Endodermal cell (in vitro differentiated cells): ENCODE measurements around the gene CIZ1. TPM values are rescaled to one million over a fixed set of nuclear protein-coding genes. Genes with fewer than 3 reads are reported as not detected.

Experiments
- DNase-seq: peaks from one replicate; pipeline ENCODE4 v3.0.0-alpha.2; 2017
- H3K27ac ChIP-seq: 2 replicates; pipeline ENCODE4 v1.5.1; 2013; ENCODE audit warnings: mild to moderate bottlenecking, low read depth, low read length, moderate library complexity
- H3K27me3 ChIP-seq: 2 replicates; pipeline ENCODE4 v1.6.1; 2013; ENCODE audit warnings: mild to moderate bottlenecking, low read length, moderate library complexity; ENCODE audit not compliant: insufficient read depth, control insufficient read depth, poor library complexity, severe bottlenecking
- H3K36me3 ChIP-seq: 2 replicates; pipeline ENCODE4 v1.7.0; 2013; ENCODE audit warnings: mild to moderate bottlenecking, low read length, moderate library complexity; ENCODE audit not compliant: control insufficient read depth, insufficient read depth
- H3K4me1 ChIP-seq: one replicate; pipeline ENCODE4 v1.7.0; 2013; ENCODE audit warnings: low read length; ENCODE audit not compliant: control insufficient read depth, insufficient read depth
- H3K4me3 ChIP-seq: 2 replicates; pipeline ENCODE4 v1.5.1; 2013; ENCODE audit warnings: mild to moderate bottlenecking, low read length, moderate library complexity
- H3K9ac ChIP-seq: 2 replicates; pipeline ENCODE4 v1.6.1; 2013; ENCODE audit warnings: mild to moderate bottlenecking, low read length, moderate library complexity; ENCODE audit not compliant: poor library complexity, severe bottlenecking; ENCODE audit errors: extremely low read depth
- H3K9me3 ChIP-seq: 2 replicates; pipeline ENCODE4 v1.6.1; 2013; ENCODE audit warnings: mild to moderate bottlenecking, low read length, moderate library complexity; ENCODE audit not compliant: control insufficient read depth
- H3K27ac Mint-ChIP-seq: 2 replicates; pipeline ENCODE4 v1.8.0; 2020; ENCODE audit warnings: mixed read lengths
- H3K27me3 Mint-ChIP-seq: 2 replicates; pipeline ENCODE4 v1.8.0; 2021; ENCODE audit warnings: mild to moderate bottlenecking, mixed read lengths; ENCODE audit not compliant: insufficient read depth
- H3K36me3 Mint-ChIP-seq: 2 replicates; pipeline ENCODE4 v1.8.0; 2020; ENCODE audit warnings: low read depth, mixed read lengths
- H3K4me1 Mint-ChIP-seq: 2 replicates; pipeline ENCODE4 v1.8.0; 2020; ENCODE audit warnings: mixed read lengths
- H3K4me3 Mint-ChIP-seq: 2 replicates; pipeline ENCODE4 v1.8.0; 2020; ENCODE audit warnings: mild to moderate bottlenecking, moderate library complexity, mixed read lengths
- H3K9me3 Mint-ChIP-seq: 2 replicates; pipeline ENCODE4 v1.8.0; 2020; ENCODE audit warnings: mild to moderate bottlenecking, mixed read lengths
- WGBS, 2 experiments: methylation state at CpG; one replicate each; pipeline versions ENCODE4 v1.1.5 to v1.1.7; 2013; ENCODE audit warnings: missing lambda C conversion rate in 2 of 2, mixed read lengths in 1 of 2; ENCODE audit not compliant: insufficient coverage in 1 of 2, insufficient read length in 1 of 2; 5-methylcytosine and 5-hydroxymethylcytosine counted together
- long read RNA-seq, 4 experiments: library from polyadenylated mRNA in 2 of 4; library from RNA in 1 of 4; library from capped mRNA in 1 of 4; stranded (forward) in 3 of 4; unstranded in 1 of 4; transcript quantifications; one replicate each; pipeline ENCODE4 v2.0.0, GENCODE V29; 2020 to 2021; ENCODE audit warnings: inconsistent platforms in 1 of 4
- polyA plus RNA-seq, 2 experiments: library from polyadenylated mRNA; stranded (reverse); fragments of 50-300 nt; gene quantifications; one replicate each; pipeline ENCODE4 v1.2.3, GENCODE V29; 2013
- total RNA-seq, 2 donors: library from RNA; stranded (reverse); fragmentation: NEBNext Ultra II Directional in 1 of 2; extraction: Animal tissue kit (Norgen Biotek cat#: 25700) in 1 of 2; gene quantifications; 2 replicates in 1 of 2; 3 replicates in 1 of 2; pipeline ENCODE4 v1.2.1, GENCODE V29; 2021
- TF ChIP-seq, protein P1 (sequence below): fragments of 200-600 bp; sonication (generic); conservative IDR thresholded peaks from 2 replicates; pipeline ENCODE4 v1.5.0; 2021; ENCODE audit warnings: antibody characterized with exemption, mild to moderate bottlenecking

CIZ1 gene, protein sequence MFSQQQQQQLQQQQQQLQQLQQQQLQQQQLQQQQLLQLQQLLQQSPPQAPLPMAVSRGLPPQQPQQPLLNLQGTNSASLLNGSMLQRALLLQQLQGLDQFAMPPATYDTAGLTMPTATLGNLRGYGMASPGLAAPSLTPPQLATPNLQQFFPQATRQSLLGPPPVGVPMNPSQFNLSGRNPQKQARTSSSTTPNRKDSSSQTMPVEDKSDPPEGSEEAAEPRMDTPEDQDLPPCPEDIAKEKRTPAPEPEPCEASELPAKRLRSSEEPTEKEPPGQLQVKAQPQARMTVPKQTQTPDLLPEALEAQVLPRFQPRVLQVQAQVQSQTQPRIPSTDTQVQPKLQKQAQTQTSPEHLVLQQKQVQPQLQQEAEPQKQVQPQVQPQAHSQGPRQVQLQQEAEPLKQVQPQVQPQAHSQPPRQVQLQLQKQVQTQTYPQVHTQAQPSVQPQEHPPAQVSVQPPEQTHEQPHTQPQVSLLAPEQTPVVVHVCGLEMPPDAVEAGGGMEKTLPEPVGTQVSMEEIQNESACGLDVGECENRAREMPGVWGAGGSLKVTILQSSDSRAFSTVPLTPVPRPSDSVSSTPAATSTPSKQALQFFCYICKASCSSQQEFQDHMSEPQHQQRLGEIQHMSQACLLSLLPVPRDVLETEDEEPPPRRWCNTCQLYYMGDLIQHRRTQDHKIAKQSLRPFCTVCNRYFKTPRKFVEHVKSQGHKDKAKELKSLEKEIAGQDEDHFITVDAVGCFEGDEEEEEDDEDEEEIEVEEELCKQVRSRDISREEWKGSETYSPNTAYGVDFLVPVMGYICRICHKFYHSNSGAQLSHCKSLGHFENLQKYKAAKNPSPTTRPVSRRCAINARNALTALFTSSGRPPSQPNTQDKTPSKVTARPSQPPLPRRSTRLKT
- total RNA-seq = 100 to 1,000 TPM; 115 to 117 TPM
- 123 TPM for polyA plus RNA-seq (2013, experiment 1 of 2)
- 111 TPM for polyA plus RNA-seq (2013, experiment 2 of 2)
- long read RNA-seq, experiment 1, partial matches to known transcripts = 22 of 44 reads
- long read RNA-seq, experiment 1, other reads (novel, unspliced or antisense) = 17 of 44 reads
- long read RNA-seq, experiment 2, transcript CIZ1-204 (17 exons, 2,984 nt) = major isoform, 84 of 200 reads
- long read RNA-seq, experiment 2, partial matches to known transcripts = 14 of 200 reads
- long read RNA-seq, experiment 2, other reads (novel, unspliced or antisense) = 100 of 200 reads
- long read RNA-seq, experiment 3, partial matches to known transcripts = 22 of 75 reads
- long read RNA-seq, experiment 3, other reads (novel, unspliced or antisense) = 50 of 75 reads
- long read RNA-seq, experiment 4, partial matches to known transcripts = 0 of 3 reads
- long read RNA-seq, experiment 4, other reads (novel, unspliced or antisense) = 1 of 3 reads

DNA sequence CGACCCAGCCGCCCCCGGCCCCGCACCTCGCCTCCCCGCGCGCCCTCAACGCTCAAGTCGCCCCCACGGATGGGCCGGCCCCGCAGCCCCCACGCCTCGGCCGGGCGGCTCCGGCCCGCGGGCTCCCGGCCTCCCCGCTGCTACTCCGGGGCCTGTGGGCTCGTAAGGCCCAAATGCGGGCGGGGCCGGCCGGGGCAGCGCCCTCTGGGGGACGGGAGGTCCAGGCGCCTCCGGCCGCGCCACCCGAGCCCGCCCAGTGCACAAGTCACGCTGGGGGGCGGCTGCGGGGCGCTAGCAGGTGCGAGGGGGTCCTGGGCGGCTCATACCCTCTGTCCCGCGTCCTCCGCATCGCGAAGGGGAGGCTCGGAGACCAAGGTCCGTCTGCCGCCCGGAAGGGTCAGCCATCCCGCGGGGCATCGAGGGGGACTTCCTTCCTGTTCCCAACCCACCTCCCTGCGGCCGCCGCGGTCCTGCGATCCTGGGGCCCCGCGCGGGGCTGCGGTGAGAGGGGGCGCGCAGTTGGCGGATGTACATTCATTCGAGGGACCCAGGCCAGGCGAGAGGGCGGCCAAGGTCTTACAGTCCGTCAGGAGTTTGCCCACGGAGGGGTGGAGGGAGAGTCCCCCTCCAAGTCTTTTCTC, at the start of gene CIZ1:
CIZ1 (minus strand) TSS at position 167 of the 641 bp plus-strand sequence. CDS start 715 bp downstream, outside the sequence.
- H3K27me3 Mint-ChIP-seq = no peaks in the 10 kb centered on the region
- peak within 1 kb of the TSS; percentile 50 for H3K9ac ChIP-seq
- peaks cover 25% of the 10 kb centered on the region for H3K36me3 ChIP-seq
- peak within 1 kb of the TSS; percentile 90 for H3K4me3 Mint-ChIP-seq
- H3K9me3 Mint-ChIP-seq = no peaks in the 10 kb centered on the region
- H3K36me3 Mint-ChIP-seq = peaks cover 28% of the 10 kb centered on the region
- peaks cover 6% of the 10 kb centered on the region for H3K4me1 Mint-ChIP-seq
- 0 to 2% methylated on average over 15 to 71 of the region's 71 CpGs for WGBS, 2 experiments
- no peaks in the 10 kb centered on the region for H3K27me3 ChIP-seq
- TF ChIP-seq, protein P1, sequence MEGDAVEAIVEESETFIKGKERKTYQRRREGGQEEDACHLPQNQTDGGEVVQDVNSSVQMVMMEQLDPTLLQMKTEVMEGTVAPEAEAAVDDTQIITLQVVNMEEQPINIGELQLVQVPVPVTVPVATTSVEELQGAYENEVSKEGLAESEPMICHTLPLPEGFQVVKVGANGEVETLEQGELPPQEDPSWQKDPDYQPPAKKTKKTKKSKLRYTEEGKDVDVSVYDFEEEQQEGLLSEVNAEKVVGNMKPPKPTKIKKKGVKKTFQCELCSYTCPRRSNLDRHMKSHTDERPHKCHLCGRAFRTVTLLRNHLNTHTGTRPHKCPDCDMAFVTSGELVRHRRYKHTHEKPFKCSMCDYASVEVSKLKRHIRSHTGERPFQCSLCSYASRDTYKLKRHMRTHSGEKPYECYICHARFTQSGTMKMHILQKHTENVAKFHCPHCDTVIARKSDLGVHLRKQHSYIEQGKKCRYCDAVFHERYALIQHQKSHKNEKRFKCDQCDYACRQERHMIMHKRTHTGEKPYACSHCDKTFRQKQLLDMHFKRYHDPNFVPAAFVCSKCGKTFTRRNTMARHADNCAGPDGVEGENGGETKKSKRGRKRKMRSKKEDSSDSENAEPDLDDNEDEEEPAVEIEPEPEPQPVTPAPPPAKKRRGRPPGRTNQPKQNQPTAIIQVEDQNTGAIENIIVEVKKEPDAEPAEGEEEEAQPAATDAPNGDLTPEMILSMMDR = peak; percentile 92
- peak within 1 kb of the TSS; percentile 86 for H3K27ac Mint-ChIP-seq
- peak; percentile 89 for DNase-seq
- H3K27ac ChIP-seq = peak within 1 kb of the TSS; percentile 32
- peak within 1 kb of the TSS; percentile 90 for H3K4me3 ChIP-seq
- H3K4me1 ChIP-seq = no peaks in the 10 kb centered on the region
- no peaks in the 10 kb centered on the region for H3K9me3 ChIP-seq

DNA sequence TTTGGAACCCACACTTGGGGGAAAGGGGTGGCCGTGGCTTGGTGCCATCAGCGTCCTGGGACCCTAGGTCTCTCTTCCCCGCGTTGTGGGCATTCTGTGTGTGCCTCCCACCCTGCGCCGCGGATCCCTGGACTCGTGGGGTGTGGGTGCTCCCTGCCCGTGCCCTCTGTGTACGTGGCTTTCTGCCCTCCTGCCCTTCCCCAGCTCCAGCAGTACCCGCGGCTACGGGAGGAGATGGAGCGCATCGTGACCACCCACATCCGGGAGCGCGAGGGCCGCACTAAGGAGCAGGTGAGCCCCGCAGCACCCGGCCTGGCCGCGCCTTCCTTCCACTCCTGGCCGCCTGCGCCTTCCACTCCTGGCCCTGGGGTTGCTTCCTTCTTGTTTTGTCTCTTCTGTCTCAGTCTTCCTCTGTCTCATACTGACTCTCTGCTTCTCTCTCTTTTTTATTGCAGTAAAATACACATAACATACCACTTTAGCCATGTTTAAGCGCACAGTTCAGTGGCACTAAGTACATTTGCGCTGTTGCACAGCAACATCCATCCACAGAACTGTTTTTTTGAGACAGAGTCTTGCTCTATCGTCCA, 42.5 kb upstream of the CIZ1 start:
- H3K9me3 ChIP-seq = no peaks in the 10 kb centered on the region
- H3K4me1 ChIP-seq = no peaks in the 10 kb centered on the region
- peaks cover 2% of the 10 kb centered on the region for H3K36me3 Mint-ChIP-seq
- TF ChIP-seq, protein P1 = no peak
- no peak for DNase-seq
- no peak overlapping the region for H3K4me3 ChIP-seq
- H3K27ac Mint-ChIP-seq = no peak overlapping the region
- 95 to 97% methylated on average over 17 to 28 of the region's 28 CpGs for WGBS, 2 experiments
- peaks cover 2% of the 10 kb centered on the region for H3K27me3 Mint-ChIP-seq
- no peak overlapping the region for H3K27ac ChIP-seq
- no peaks in the 10 kb centered on the region for H3K9me3 Mint-ChIP-seq
- peaks cover 10% of the 10 kb centered on the region for H3K36me3 ChIP-seq
- no peaks in the 10 kb centered on the region for H3K27me3 ChIP-seq
- H3K4me1 Mint-ChIP-seq = no peaks in the 10 kb centered on the region
- H3K9ac ChIP-seq = no peak overlapping the region
- no peak overlapping the region for H3K4me3 Mint-ChIP-seq
